Colon (tissue), 2 donors: ENCODE results near the gene GARS1.
"Not testable (repeated sequence)": the region's sequence is repeated elsewhere in the genome, so short reads cannot be mapped to it uniquely, and the experiment has no call there.

Experiments
- FAIRE-seq: peaks from 2 replicates; lab custom pipeline; 2012; peaks lifted over from hg19 to GRCh38; lab: Jason Lieb, UNC
- donor health status: control.
- donor health status: control.

The GARS1 gene

DNA sequence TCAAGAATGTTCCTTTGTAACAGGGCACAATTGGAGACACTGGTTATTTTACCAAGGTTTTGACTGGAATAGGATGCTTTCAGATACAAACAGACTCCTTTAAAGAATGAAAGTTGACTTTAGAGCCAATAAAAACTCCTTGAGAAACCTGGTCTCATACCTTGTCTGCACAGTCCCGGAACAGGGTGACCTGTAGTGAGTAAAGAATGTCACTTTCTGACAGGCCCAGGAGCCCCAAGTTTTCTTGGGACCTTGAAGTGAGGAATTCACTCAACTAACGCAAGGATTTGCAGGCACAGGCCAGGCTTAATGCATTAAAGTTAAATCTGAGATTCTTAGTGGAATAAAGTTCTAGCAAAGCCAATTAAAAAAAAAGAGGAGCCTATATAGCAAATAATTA is 11.5 kb upstream of the GARS1 start:
- FAIRE-seq: no peak

- FAIRE-seq: no peak
These were observed 10.3 kb upstream of the GARS1 start for GRCh38 chr7:30584415-30584814.

GRCh38 chr7:30584965-30585364 is 9.7 kb upstream of the GARS1 start:
- no peak for FAIRE-seq

DNA sequence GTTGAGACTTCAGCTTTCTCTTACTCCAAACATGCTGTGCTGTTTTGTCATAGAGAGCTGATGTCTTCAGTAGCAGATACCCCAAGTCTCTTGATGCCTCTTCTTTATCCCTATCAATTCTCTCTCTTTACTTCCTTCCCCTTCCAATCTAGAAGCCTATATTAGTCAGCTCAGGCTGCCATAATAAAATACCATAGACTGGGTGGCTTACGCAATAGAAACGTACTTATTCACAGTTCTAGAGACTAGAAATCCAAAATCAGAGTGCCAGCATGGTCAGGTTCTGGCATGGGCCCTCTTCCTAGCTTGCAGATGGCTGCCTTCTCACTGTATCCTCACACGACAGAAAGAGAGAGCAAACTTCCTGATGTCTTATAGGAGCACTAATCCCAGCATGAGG is 9.0 kb upstream of the GARS1 start:
- FAIRE-seq: no peak

DNA sequence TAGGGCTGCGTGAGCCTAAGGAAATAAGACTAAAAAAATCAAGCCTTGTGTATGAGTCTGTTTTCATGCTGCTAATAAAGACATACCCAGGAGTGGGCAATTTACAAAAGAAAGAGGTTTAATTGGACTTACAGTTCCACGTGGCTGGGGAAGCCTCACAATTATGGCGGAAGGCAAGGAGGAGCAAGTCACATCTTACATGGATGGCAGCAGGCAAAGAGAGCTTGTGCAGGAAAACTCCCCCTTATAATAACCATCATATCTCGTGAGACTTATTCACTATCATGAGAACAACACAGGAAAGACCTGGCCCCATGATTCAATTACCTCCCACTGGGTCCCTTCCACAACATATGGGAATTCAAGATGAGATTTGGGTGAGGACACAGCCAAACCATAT is 7.1 kb upstream of the GARS1 start:
- not testable (repeated sequence) for FAIRE-seq

GRCh38 chr7:30589111-30589510 is 5.6 kb upstream of the GARS1 start:
- no peak for FAIRE-seq

DNA sequence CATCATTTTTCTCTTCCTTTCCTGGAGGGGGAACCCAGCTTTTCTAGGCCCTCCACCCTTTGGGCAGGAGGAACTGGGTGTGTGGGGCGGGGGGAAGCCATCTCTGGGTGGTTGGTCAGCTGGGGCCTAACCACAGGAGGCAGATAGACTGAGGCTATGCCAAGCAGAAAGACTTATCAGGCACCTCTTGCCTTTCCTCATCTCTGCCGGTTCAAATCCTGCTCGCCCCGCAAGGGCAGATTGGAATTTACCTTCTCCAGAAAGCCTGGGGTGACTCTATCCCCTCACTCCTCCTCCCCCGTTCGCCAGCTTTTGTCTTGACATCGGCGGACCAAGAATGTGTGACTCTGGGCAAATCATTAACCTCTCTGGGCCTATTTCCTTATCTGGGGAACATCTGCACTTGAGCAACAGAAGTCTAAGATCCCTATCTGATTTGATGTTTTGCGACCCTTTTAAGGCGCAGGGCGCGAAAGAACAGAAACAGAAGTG is 584 bp upstream of the GARS1 start:
- no peak for FAIRE-seq

DNA sequence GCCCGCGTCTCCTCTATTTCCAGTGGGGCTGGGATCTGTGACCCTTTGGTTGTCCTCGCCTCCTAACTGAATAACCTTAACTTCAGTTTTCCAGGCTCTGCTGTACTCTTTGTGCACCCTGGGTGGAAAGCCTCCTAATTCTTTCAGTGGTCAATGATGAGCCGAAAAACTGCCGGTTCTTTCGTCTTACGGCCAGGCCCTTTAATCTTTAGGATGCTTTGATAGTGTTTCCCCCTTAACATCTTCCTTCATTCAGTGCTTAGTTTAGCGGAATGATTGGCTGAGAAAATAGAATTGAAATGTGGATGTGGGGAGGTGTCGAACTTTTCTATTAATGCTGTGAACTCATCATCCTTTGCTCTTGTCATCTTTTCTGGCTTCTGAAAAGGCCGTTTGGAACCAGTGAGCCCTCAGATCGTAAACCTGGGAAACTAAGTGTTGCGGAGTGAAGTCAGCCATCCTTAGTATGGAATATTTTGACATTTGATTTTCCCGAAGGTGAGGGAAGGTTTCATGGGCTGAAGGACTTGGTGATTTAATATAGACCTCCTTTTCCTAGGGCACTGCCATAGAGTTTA is 847 bp downstream of the GARS1 start:
- FAIRE-seq: no peak

DNA sequence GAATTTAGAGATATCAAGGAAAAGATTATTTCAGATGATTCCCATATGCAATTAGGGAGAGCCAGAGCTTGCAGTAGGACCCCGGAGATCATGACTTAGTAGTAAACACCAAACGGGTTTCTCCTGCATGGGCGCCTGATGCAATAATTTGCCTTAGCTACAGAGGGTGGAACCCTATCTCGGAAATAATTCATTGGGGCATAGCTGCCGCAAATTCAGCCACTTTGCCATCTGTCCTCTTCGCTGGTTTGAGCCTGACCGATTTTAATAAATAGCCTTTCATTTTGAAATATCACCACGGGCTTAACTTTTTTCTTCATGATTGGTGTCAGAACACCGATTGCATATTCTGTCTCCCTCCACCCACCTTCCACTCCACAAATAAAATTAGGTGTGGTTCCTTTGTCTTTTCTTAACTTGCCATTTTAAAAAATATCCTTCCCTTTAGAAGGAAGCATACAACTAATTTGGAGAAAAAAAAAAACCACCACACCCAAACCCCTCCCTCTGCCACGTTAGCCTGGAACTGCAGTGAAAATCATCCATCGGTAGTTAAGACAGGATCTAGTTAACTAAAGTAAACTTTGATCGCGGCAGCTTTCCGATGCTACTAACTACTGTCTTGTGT is 1.4 kb downstream of the GARS1 start:
- FAIRE-seq: no peak

DNA sequence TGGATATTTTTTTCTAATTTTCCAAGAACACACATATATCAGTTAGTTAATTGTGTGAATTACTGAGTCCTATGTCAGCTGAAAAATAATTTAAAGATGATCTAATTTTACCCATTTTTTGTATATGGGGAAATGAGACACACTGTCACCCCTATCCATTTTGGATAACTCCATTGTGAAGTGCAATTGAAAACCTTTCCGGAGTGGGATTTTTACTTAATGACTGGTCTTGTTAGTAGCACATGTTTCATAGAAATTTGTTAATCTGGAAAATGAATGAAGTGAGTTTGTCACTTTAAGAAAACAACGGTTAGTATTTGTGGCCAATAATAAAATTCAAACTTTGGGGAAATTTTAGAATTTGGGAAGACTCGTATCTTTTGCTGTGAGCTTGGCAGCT is 2.0 kb downstream of the GARS1 start:
- FAIRE-seq: no peak

- FAIRE-seq: no peak
These were observed 3.6 kb downstream of the GARS1 start for GRCh38 chr7:30598121-30598876.

DNA sequence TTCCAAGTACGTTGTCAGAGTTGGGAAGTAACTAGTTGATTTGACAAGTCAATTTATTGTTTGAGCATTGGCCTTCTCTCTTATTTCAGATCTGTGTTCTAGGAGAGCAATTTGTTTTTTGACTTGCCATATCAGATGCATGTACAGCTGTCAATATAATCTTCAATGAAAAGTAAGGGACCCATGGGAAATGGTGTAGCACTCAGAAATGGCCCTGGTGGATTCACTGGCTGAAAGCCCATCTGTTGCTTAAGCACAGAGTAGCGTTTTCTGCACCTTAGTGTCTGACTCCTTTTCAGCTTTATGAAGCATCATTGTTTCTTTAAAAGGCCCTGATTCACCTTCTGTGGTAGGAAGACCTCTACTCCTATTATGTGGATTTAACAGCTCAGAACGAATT is 10.2 kb downstream of the GARS1 start:
- no peak for FAIRE-seq

DNA sequence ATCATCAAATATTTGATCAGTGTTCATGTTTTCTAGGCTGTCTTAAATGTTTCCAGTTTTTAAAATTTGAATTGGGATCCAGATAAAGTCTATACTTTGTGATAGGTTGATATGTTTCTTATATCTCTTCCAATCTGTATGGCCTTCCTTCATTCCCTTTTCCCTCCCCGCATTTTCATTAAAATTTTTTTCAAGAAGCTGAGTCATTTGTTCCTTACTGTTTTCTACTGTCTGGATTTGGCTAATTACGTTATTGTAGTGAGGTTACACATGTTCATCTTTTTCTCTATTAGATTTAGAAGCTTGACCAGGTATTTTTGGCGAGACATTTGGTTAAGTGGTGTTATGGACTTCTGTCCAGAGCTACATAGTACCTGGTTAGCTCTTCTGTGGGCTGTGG is 11.2 kb downstream of the GARS1 start:
- no peak for FAIRE-seq

DNA sequence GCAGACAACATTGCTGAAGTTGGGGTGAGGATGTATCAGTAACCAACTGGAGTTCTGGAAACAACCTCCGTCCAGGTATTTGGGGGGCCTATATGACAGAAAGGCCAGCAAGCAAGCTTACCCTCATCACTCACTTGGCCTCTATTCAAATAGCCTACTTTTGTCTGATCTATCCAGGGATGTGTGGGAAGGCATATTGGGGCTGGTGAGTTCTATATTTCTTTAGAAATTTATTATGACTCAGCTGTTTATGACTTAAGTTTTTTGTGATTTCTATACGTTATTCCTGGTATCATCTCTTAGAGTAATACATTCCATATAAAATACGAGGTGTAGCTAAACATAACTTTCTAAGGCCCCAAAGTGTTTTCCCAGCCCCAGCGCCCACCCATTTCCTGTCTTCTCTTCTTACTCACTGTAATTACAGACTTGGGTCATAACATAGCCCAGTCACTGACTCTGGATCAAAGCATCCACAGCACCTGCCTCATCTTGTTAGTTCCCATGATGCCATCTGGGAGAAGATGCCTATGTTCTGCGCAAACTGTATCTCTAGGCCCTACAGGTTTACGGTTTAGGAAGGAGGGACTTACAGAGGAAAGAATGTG is 18.1 kb downstream of the GARS1 start:
- FAIRE-seq: no peak

DNA sequence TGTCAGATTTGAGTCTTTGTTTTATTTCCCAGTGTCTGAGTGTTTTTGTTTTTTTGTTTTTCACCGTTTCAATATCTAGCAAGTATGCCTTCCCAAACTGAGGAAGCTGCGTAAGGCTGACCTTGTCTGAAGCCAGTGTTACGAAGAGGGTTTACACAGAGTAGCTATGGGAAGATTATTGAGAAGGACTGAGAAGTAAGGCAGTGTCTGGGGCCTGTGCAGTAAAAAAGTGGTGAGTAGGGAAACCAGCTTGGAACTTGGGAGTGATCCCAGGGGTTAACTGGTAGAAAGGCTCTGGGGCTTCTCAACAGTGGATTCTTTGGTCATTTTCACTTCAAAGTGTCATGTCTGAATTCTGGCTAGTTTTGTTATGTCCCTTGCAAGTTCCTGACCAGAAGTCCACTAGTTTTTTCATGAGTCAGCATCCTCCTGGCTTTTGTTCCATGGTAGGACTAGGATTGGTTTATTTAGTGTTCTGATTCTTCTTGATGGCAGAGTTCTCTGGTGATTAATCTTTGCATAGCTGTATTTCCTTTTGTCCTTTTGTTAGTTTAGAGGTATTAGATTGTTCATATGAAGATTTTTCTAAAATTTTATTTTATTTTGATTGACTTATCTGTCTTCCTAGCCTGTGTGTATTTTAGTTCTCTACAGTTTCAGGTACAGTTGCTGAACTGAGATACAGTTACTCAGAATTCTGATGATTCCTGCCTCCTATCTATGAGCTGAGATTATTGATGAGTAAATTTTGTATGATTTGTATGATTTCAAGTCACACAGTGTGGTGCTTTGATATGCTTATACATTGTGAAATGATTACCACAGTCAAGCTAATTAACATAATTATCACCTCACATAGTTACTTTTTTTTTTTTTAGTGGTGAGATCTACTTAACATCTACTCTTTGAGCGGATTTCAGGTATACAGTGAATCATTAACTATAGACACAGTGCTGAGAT is 19.0 kb downstream of the GARS1 start:
- FAIRE-seq: no peak

DNA sequence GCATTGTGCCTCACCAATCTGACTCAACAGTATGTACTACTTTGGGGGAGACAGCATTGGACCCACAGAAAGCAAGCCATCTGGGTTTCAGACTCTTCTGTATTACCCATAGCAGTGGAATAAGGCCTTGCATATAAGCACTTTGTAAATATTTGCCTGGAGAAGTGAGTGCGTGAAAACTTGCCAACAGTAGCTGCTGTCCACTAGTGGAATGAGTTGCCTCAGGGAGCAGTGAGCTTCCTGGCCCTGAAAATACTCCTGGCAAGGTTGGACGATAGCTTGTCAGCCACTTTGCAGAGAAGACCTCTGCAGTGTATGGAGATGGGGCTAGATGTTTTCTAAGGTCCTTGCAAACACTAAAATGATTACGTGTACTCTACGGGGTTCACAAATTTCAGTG is 21.6 kb downstream of the GARS1 start:
- no peak for FAIRE-seq

GRCh38 chr7:30617359-30617758 is 22.7 kb downstream of the GARS1 start:
- FAIRE-seq: no peak

DNA sequence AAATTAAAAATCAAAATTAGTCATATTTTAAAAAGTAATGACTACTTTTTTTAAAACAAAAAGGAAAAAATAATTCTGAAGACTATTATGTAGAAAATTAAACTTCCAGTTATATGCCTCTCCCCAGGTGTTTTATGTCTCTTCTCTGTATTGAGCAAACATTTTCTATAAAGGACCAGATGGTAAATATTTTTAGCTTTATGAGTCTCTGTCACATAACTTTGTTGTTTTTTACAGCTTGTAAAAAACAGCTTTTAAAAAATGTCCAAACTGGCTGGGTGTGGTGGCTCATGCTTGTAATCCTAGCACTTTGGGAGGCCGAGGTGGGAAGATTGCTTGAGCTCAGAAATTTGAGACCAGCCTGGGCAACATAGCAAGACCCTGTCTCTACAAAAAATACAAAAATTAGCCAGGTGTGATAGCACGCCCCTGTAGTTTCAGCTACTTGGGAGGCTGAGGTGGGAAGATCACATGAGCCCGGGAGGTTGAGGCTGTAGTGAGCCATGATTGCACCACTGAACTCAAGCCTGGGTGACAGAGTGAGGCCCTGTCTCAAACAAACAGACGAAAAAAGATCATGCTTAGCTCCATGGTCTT is 23.5 kb downstream of the GARS1 start:
- FAIRE-seq: no peak

DNA sequence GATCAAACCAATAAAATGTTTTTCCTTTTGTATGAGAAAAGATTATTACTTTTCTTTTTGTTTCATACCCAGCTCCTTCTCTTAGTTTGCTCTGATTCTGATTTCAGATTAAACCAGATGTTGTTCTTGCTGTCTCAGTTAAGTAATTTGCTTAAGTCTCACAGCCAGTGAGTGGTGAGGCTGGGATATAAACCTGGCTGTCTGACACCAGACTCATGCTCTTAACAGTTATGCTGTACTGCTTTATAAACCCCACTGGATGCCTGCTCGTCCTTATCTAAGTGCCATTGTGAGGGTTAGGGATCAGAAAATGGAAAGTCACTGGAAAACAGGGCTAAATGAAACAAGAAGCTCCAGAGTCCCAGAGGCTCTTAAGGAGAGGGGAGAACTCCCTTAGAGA is 24.3 kb downstream of the GARS1 start:
- FAIRE-seq: no peak

GRCh38 chr7:30625283-30625682 is 30.6 kb downstream of the GARS1 start:
- FAIRE-seq: no peak

- FAIRE-seq: no peak
These were observed 32.3 kb downstream of the GARS1 start for GRCh38 chr7:30627026-30627425.

DNA sequence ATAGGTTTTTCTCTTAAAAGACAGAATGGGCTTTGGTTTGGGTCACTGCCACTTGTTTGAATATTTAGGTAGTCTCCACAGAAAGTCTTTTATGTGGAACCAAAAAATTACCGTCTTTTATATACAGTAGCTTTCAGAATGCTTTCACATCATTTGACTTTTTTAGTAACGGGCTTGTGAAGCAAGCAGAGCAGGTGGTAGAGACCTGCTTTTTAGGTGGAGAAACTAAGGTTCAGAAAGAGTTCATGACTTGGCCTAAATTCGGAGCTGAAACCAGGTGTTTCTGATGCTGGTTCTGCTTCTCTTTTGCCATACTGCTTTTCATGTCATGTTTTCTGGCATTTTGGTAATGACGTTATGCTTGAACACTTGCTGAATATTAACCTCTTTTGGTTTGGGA is 36.3 kb downstream of the GARS1 start:
- no peak for FAIRE-seq
